Activated CD4-positive, alpha-beta T cell treated with anti-CD3 and anti-CD28 coated beads, Interleukin-2, amount 50 U/mL, for 16 hours (primary cell): Measurements from ENCODE around the gene IL17F.
A peak's percentile ranks its signal among the peaks of the same experiment; 100 is the strongest.
"Not testable (repeated sequence)": the region's sequence is repeated elsewhere in the genome, so short reads cannot be mapped to it uniquely, and the experiment has no call there.

ENCODE experiments used
- DNase-seq: peaks from one replicate; pipeline ENCODE4 v3.0.0-alpha.2; 2020

Gene IL17F

GRCh38 chr6:52243282-52243893 lies 912 bp downstream of the IL17F start:
- no peak for DNase-seq

GRCh38 chr6:52241819-52242218 lies 2.5 kb downstream of the IL17F start:
- DNase-seq: no peak

GRCh38 chr6:52233975-52234823 lies 10.1 kb downstream of the IL17F start:
- peak; percentile 76 for DNase-seq

- DNase-seq: no peak
Observed at GRCh38 chr6:52233005-52233404, 11.3 kb downstream of the IL17F start.

GRCh38 chr6:52231406-52232127 lies 12.7 kb downstream of the IL17F start:
- DNase-seq: peak; percentile 86

- DNase-seq: no peak
Observed at GRCh38 chr6:52230685-52231084, 13.6 kb downstream of the IL17F start.

- DNase-seq: peak; percentile 96
Observed at GRCh38 chr6:52227495-52227894, 16.8 kb downstream of the IL17F start.

- peak; percentile 70 for DNase-seq
Observed at GRCh38 chr6:52221302-52221701, 23.0 kb downstream of the IL17F start.

GRCh38 chr6:52217761-52218160 lies 26.5 kb downstream of the IL17F start:
- DNase-seq: no peak

- DNase-seq: no peak
Observed at GRCh38 chr6:52216932-52217575, 27.2 kb downstream of the IL17F start.

GRCh38 chr6:52215787-52216186 lies 28.5 kb downstream of the IL17F start:
- no peak for DNase-seq

- DNase-seq: peak; percentile 44
Observed at GRCh38 chr6:52213127-52213526, 31.2 kb downstream of the IL17F start.

GRCh38 chr6:52210227-52210626 lies 34.1 kb downstream of the IL17F start:
- DNase-seq: peak; percentile 52

GRCh38 chr6:52209770-52210169 lies 34.5 kb downstream of the IL17F start:
- DNase-seq: peak; percentile 72

- DNase-seq: no peak
Observed at GRCh38 chr6:52208612-52209011, 35.7 kb downstream of the IL17F start.

GRCh38 chr6:52207066-52207465 lies 37.2 kb downstream of the IL17F start:
- DNase-seq: no peak

GRCh38 chr6:52201493-52201892 lies 42.8 kb downstream of the IL17F start:
- DNase-seq: no peak

- peak; percentile 27 for DNase-seq
Observed at GRCh38 chr6:52201046-52201445, 43.3 kb downstream of the IL17F start.

GRCh38 chr6:52200088-52200487 lies 44.2 kb downstream of the IL17F start:
- DNase-seq: not testable (repeated sequence)

GRCh38 chr6:52195886-52196285 lies 48.4 kb downstream of the IL17F start:
- DNase-seq: no peak

GRCh38 chr6:52191824-52192223 lies 52.5 kb downstream of the IL17F start:
- DNase-seq: no peak

GRCh38 chr6:52190409-52190808 lies 53.9 kb downstream of the IL17F start:
- DNase-seq: peak; percentile 21

- DNase-seq: no peak
Observed at GRCh38 chr6:52189974-52190373, 54.3 kb downstream of the IL17F start.
